ENCODE data around the gene TMEM139.
"Not testable (repeated sequence)": the region's sequence is repeated elsewhere in the genome, so short reads cannot be mapped to it uniquely, and the experiment has no call there.

TMEM139 gene

DNA sequence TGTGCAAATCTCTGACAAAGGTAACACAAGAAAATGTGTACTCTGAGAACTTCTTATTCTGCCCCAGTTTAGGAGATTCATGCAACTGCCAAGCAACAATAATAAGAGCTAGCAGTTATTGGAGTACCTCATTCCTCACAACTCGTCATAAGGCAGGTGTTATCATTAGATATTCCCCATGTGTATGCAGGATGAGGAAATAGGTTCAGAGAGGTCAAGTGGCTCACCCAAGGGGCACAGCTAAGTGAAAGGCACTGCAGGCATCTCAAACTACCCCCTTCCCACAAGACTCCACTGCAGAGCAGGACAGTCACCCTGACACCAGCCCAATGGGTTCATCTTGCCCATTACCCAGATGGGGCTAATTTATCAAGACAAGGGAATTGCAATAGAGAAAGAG is 22.9 kb upstream of the TMEM139 start:
- no peak for DNase-seq

DNA sequence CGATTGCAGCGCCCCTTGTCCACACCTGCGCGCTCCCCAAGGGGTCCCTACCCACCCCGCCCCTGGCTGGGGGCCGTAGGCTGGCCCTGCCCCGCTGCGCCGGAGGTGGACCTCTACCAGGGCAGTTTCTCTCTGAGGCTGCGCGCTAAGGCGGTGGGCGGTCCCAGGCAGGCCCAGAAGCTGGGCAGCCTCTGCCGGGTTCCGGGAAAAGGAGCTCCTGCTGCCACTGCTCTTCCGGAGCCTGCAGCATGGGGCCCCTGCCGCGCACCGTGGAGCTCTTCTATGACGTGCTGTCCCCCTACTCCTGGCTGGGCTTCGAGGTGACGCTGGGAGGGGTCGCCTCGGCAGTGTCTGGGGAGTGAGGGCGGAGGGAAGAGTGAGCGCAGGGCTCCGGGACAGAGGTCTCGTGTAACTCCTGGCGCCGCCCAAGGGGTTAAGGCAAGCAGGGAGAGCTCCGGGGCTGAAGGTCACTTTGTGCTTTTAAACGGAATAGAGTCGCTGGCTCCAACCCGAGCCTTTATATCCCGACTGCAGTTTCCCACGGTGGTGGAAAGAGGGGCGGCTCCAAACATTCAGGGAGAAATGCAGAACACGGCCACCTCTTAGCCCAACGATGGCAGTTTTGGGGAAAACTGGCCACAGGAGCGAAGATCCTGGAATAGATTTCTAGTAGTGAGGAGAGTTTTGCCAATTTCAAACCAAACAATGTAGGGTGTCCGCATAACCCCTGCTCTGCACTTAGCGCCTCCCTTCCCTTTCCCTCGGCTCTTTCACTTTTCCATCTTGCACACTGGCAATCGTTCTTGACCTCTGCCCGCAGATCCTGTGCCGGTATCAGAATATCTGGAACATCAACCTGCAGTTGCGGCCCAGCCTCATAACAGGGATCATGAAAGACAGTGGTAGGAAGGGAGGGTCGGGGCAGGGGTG is 21.2 kb upstream of the TMEM139 start, which contains the start of gene GSTK1:
Gene GSTK1 (plus strand): TSS at position 176 of the 930 bp plus-strand sequence. CDS start 73 bp downstream, at position 249.
- peak; percentile 84 for DNase-seq

DNA sequence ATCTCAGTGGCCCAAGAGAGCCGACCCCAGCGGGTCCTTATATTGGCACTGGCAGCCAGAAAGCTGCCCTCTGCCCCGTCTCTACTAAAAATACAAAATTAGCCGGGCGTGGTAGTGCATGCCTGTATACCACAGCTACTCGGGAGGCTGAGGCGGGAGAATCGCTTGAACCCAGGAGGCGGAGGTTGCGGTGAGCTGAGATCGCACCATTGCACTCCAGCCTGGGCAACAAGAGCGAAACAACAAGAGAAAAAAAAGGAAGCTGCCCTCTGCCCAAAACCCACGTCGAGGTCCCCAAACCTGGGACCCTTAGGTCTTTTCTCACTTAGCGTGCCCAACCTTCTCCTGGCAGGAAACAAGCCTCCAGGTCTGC is 20.6 kb upstream of the TMEM139 start:
- DNase-seq = not testable (repeated sequence)

DNA sequence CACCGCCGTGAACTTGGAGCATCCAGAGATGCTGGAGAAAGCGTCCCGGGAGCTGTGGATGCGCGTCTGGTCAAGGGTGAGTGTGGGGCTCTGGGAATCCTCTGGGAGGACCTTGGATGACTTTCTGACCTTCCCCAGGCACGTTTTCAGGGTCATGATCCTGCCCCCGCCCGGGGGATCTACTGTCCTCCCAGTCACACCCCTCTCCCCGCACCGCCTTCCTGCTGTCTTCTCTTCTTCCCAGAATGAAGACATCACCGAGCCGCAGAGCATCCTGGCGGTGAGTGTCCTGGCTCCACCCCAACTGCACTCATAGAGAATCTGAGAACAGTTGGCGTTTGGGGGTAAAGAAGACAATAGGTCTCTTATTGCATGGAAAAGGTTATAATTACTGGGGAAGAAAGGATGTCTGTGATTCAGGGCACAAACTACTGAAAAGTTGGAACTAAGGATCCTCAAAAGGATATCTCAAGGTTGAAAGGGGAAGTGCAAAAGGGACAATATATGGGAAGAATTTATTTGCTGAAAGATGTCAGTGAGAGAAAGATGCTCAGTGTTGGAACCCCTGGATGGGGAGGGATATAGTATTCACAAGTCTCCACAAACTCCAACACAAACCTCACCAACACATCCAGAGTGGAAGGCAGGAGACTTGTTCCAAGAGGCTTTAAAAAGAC is 19.6 kb upstream of the TMEM139 start:
- DNase-seq = no peak

DNA sequence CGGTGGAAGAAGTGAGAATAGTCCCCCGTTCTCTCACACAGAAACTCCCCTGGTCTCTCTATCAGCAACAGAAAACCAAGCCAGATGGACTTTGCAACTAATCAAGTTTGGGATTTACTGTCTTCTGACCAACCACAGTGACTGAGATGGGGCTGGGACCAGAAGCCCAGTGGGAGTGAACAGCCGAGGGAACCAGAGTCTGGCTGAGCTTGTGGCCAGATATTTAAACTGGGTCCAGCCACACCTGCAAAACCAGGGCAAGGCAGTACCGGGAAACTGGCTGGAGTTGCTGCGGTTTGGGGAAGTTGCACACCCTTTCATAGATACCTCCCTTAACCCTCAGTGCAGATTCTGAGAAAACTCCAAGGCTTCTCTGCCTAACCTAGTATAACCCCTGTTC is 15.5 kb upstream of the TMEM139 start:
- DNase-seq = no peak

DNA sequence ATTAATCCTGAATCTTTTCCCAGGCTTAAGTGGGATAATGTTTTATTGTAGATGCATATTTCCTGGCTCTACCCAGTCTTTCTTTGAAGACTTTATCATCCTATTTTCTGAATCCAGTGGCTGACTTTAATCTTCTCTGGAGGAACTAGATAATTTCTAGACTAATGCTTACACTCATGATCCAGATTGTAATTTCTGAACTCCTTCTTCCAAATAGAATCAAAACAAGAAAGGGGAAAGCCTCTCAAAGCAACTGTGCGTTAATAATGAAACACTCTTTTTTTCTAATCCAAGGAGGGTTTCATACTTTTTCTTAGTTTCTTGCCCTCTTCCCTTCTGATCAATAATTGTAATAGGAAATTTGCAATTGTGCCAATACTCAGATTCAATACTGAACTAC is 13.5 kb upstream of the TMEM139 start:
- DNase-seq = no peak

DNA sequence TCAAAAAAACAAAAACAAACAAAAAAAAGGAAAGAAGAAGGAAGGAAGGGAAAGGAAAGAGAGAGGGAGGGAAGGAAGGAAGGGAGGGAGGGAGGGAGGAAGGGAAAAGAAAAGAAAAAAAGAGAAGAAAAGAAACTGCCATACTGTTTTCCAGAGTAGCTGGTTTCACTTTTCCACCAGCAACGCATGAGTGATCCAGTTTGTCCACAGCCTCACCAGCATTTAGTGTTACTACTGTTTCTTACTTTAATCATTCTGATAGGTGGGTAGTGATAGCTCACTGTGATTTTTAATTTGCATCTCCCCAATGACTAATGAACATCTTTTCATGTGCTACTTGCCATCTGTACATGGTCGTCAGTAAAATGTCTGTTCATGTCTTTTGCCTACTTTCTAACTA is 11.9 kb upstream of the TMEM139 start:
- DNase-seq = no peak

DNA sequence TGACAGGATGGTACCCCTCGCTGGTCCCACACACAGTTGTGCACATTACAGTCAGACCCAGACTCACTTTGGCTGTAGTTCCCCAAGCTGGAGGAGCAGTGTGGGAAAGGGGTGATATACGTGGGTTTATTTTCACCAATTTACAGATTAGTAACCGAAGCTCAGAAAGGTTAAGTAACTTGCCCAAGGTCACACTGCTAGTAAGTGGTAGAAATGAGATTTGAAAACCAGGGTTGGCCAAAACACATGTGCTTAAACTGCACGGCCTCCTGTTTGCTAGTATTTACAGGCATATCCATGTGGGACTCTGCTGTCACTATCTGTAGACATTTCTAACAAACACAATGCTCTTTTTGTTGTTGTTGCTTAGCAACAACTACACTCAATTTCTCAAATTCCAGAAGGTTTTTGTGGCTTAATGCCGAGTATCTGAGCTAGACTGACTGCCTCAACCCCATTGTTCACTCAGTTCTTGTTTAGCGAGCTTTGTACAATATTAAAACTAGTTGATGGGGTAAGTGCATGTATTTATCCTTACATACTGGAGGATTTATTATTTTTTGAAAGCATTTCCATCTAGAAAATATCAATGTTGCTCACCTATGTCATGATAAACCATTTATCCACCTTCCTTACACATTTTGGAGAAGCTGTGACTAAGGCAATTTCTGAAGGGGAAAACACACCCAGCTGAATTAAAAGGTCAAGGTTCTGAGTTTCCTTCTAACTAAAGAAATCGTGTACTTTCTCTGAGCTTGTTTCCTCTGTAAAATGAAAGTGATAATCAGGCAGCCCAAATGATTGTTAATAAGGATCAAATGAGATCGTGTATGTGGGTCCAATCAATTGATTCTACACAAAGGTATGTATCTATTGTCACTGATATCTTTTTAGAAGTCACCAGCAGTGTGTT is 5.3 kb upstream of the TMEM139 start:
- no peak for DNase-seq

DNA sequence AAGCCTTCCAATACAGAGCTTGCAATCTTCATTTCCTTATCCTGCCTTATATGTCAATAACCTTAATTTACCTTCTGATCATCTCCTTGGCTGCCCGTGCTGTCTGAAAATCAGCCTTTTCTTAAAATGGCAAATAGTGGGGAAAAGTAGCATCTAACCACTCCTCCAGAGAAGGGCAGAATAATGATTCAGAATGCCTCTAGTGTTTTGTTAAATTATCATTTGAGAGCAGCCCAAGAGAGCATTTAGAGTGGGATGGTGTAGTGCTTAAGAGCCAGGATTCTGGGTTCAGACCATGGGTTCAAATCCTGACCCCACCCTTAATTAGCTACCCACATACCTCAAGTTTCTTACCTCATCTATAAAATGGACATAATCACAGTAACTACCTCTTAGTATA is 4.6 kb upstream of the TMEM139 start:
- no peak for DNase-seq

DNA sequence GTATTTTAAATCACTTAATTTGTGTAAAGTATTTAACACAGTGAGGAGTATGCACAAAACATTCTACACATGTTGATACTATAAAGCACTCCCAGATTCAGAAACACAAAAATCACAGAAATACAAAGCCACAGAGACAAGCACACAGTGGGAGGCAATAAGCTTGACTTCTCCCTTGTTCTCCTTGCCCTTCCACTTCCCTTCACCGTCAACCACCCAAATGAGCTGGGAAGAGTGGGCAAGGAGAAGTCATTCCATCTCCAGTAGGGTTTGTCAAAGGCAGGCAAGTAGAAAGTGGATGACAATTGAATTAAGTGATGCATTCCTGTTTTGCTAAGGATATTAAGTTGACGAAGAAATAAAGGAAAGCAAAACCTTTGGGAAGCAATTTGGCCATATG is 4.2 kb upstream of the TMEM139 start:
- DNase-seq = no peak

DNA sequence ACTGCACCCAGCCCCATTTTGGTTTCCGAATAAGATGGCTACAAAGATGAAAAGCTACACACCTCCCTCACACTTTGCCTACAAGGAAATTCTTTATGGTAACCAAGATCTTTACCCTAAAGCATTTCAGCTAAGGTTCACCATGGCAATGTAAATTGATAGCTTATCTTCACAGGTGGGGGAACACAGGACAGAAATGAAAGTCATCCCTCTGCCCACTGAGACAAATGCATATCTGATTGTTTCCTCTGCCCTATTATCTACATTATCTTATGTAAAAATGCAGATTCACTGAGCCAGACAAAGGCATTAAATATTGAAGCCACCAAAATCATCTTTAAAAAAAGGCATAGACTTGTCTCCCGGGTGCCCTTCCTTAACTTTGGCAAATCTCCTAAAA is 3.2 kb upstream of the TMEM139 start:
- DNase-seq = no peak

DNA sequence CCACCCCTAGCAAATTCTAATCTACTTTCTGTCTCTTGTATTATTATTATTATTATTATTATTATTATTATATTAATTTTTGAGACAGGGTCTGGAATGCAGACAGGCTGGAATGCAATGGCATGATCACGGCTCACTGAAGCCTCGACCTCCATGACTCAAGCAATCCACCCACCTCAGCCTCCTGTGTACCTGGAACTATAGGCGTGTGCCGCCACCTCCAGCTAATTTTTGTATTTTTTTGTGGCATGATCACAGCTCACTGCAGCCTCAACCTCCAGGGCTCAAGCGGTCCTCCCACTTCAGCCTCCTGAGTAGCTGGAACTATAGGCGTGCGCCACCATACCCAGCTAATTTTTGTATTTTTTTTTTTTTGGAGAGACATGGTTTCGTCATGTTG is 2.6 kb upstream of the TMEM139 start:
- no peak for DNase-seq

DNA sequence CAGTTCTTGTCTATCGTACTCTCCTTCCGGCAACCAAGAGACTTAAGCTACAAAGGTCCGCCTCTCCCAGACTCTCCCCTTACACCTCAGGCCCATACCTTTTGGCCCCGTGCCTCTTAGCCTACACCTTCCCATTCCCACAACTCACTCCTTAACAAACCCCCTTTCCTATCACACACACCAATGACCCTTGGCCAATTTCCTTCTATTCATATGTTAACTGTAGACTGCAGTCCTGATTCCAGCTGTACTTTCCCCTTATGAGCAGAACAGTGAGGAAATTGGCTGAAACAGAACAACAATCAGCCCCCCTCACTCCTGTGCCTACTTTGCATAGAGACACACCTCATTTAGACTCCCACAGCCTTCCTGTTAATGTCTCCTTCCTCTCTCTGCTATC is 1.4 kb upstream of the TMEM139 start:
- DNase-seq = no peak

DNA sequence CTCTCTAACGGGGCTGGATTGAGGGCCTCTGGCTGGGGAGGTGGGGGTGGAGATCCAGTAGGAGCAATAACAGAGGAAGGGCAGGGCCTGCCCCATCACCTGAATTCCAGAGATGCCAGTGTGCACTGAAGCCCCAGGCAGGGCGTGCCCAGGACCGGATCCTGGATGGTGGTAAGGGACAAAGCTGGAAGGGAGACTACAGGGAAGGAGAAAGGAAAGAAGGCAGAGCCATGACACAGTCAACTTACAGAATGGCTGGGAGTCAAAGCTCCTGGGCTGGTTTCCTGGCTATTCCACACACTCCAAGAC is 666 bp downstream of the TMEM139 start:
- no peak for DNase-seq

DNA sequence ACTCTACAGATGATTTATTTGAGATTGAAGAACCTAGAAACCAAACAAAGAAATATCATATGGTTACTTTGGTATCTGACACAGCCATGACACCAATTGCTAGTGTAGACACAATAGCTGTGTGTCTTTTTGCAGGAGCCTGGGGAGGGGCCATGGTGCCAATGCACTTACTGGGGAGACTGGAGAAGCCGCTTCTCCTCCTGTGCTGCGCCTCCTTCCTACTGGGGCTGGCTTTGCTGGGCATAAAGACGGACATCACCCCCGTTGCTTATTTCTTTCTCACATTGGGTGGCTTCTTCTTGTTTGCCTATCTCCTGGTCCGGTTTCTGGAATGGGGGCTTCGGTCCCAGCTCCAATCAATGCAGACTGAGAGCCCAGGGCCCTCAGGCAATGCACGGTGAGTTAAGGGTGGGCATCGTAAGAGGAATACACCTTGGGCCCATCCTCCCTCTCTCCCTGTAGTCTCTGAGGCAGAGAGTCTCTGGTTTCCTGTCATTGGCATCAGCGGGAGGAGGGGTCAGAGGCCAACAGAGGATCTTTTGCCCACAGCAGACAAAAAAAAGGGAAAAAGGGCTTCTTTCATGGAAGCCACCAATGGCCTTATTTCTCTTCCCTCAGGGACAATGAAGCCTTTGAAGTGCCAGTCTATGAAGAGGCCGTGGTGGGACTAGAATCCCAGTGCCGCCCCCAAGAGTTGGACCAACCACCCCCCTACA is 1.2 kb downstream of the TMEM139 start:
- DNase-seq = no peak

DNA sequence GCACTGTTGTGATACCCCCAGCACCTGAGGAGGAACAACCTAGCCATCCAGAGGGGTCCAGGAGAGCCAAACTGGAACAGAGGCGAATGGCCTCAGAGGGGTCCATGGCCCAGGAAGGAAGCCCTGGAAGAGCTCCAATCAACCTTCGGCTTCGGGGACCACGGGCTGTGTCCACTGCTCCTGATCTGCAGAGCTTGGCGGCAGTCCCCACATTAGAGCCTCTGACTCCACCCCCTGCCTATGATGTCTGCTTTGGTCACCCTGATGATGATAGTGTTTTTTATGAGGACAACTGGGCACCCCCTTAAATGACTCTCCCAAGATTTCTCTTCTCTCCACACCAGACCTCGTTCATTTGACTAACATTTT is 1.7 kb downstream of the TMEM139 start:
- DNase-seq = no peak

DNA sequence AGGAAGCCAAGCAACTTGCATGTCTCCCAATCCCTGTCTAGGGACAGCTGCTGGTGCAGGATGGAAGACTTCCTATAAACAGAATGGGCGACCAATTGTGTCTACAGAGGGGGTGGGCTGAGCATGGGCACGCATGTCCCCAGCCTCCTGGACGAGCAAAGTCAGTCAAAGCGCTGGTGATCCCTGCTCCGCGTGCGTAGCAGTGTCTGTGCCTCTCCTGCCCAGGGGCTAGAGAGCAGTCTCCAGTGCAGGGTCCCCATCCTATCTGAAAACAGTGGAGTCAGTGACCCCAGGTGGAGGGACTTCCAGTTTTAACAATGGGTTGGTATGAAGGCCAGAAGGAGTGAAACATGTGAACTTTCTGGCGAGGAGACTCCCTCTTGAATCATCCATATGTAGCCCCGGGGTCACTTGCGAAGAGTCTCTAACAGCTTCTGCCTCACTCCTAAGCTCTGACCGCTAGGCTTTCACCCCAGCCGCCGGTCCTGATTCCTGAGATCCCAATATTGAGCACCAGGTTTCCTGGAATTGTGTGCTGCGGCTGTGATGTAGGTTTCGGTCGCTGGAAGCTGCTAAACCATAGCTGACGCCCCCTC is 2.7 kb downstream of the TMEM139 start:
- DNase-seq = no peak

DNA sequence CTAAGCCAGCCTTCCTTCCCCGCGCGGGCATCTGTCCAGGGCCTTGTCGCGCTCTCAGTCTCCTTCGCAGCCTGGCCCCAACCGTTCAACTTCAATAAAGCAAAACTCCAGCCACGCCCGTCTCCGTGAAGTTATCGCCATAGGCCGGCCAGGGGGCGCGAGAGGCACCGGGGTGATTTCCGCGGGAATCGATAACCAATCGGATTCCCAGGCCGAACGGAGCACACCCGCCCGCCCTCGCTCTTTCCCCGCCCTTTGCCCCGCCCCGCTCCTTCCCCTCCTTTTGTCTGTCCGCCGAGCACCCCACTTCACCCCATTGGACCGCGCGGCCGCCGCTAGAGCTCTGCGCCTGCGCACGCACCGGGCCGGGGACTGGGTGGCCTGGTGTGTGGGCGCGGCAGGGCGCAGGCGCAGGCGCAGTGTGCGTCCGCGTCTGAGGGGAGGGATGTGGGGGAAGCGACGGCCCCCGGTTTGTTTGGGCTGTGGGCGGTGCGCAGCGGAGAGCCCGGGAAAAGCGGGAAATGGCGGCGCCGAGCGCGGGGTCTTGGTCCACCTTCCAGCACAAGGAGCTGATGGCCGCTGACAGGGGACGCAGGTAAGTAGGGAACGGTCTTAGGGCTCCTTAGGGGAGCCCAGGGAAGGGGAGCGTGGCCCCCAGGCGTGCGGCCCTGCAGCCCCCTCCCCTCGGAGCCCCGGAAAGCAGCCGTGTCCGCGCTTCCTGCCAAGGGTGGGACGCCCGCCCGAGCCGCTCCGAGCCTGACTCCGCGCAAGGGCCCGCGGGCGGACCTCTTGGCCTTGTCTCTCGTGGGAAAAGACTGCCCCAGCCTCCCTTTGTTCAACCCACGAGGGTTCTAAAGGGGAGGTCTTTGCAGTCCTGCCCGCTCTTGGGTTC is 3.4 kb downstream of the TMEM139 start, which contains the start of gene CASP2:
Gene CASP2 (plus strand): TSS at position 417 of the 892 bp plus-strand sequence. CDS start 105 bp downstream, at position 522.
- DNase-seq = peak; percentile 98

DNA sequence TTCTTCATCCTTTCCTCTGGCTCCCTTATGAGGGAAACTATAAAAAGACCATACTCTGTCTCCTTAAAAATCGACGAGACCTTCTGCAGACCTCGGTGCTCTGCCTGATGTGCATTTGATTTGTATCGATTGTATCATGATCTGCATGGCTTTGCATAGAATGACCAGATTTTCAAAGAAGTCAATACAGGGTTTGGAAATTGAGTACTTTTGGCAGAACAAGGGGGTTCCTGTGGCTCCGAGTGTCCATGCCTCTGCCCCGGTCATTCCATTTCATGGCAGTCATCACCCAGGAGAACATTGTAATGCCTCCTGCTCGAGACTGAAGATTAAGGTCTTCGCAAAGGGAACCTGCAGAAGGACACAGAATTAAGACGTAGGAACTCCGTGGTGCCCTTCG is 4.1 kb downstream of the TMEM139 start:
- DNase-seq = no peak

DNA sequence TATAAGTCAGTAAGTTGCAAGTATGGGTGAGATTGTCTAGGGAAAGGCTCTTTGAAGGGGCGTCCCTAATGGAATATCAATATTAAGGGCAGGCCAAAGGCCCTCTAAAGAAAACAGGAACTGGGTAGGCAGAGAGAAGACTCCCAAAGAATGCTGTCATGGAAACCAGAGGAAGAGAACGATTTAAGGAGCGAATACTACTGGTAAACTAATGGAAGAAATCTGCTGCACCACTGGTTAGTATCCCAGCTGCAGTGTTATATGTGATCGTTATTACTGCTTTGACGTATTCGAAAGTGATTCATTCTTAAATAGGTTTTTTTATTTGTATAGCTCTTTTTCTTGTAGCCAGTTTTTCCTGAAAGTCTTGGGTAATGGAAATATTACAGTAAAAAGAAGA is 4.7 kb downstream of the TMEM139 start:
- no peak for DNase-seq

DNA sequence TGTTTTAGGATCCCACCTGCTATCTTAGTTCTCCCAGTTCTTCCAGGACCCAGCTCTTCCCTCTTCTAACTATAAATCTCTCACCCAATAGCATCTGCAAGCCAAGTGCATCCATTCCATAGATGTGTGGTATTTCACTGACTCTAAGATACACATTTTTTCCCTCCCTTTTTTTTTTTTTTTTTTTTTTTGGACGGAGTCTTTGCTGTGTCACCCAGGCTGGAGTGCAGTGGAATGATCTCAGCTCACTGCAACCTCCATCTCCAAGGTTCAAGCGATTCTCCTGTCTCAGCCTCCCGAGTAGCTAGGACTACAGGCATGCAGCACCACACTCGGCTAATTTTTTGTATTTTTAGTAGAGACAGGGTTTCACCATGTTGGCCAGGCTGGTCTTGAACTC is 5.1 kb downstream of the TMEM139 start:
- not testable (repeated sequence) for DNase-seq

Measured in activated CD4-positive, CD25-positive, alpha-beta regulatory T cell treated with anti-CD3 and anti-CD28 coated beads, Interleukin-2, amount 50 U/mL, for 72 hours (primary cell).